SK-N-SH treated with all-trans-retinoic acid at 6 μM for 48 hours (cell line): Measurements from ENCODE around the gene GATA6.

Experiments
- ATAC-seq: fragments of 200-7000 bp; cut with Tn5 transposase; 3 replicates; pipeline ENCODE4 v1.9.1; 2020; ENCODE audit warnings: mild to moderate bottlenecking, moderate library complexity
- ARNTL ChIP-seq: fragments of 450-650 bp; formaldehyde crosslinking; IDR thresholded peaks from 2 replicates; pipeline ENCODE4 v1.5.0; 2020; ENCODE audit warnings: low read depth, mild to moderate bottlenecking, moderate library complexity, borderline replicate concordance
- BACH2 ChIP-seq: fragments of 250-450 bp; sonication (Bioruptor Pico); IDR thresholded peaks from 2 replicates; pipeline ENCODE4 v1.9.0; 2021; ENCODE audit warnings: mild to moderate bottlenecking, borderline replicate concordance
- GLIS3 ChIP-seq: fragments of 250-450 bp; sonication (Bioruptor Pico); IDR thresholded peaks from 2 replicates; pipeline ENCODE4 v1.5.0; 2020; ENCODE audit warnings: mild to moderate bottlenecking, moderate library complexity
- OSR1 ChIP-seq: fragments of 250-450 bp; sonication (Bioruptor Pico); IDR thresholded peaks from 2 replicates; pipeline ENCODE4 v1.8.0; 2022; ENCODE audit warnings: moderate library complexity, mild to moderate bottlenecking, inconsistent platforms
- PPARA ChIP-seq: fragments of 250-450 bp; sonication (Bioruptor Pico); IDR thresholded peaks from 2 replicates; pipeline ENCODE4 v1.5.0; 2020; ENCODE audit warnings: mild to moderate bottlenecking, borderline replicate concordance
- RARB ChIP-seq: fragments of 250-450 bp; sonication (Bioruptor Pico); IDR thresholded peaks from 2 replicates; pipeline ENCODE4 v1.8.0; 2021; ENCODE audit warnings: mild to moderate bottlenecking, moderate library complexity
- SNAI2 ChIP-seq: fragments of 250-450 bp; sonication (Bioruptor Pico); IDR thresholded peaks from 2 replicates; pipeline ENCODE4 v1.5.0; 2020; ENCODE audit warnings: mild to moderate bottlenecking, moderate library complexity
- TCF4 ChIP-seq: fragments of 250-450 bp; sonication (Bioruptor Pico); IDR thresholded peaks from 2 replicates; pipeline ENCODE4 v1.8.0; 2021; ENCODE audit warnings: mild to moderate bottlenecking, moderate library complexity, borderline replicate concordance
- TOX ChIP-seq: fragments of 250-450 bp; sonication (Bioruptor Pico); IDR thresholded peaks from 2 replicates; pipeline ENCODE4 v1.8.0; 2021; ENCODE audit warnings: mild to moderate bottlenecking, moderate library complexity, borderline replicate concordance
- ZC3H10 ChIP-seq: fragments of 250-450 bp; sonication (Bioruptor Pico); IDR thresholded peaks from 2 replicates; pipeline ENCODE4 v1.5.1; 2021; ENCODE audit warnings: mild to moderate bottlenecking, moderate library complexity
- ZFP3 ChIP-seq: fragments of 250-450 bp; sonication (Bioruptor Pico); IDR thresholded peaks from 2 replicates; pipeline ENCODE4 v1.5.0; 2020; ENCODE audit warnings: mild to moderate bottlenecking, moderate library complexity
- ZFP30 ChIP-seq: fragments of 450-650 bp; formaldehyde crosslinking; IDR thresholded peaks from 2 replicates; pipeline ENCODE4 v1.5.0; 2022; ENCODE audit warnings: mild to moderate bottlenecking, moderate library complexity
- ZNF565 ChIP-seq: fragments of 450-650 bp; formaldehyde crosslinking; conservative IDR thresholded peaks from 2 replicates; pipeline ENCODE4 v1.5.0; 2020; ENCODE audit warnings: low read depth, mild to moderate bottlenecking, moderate library complexity
- ZNF70 ChIP-seq: fragments of 450-650 bp; formaldehyde crosslinking; IDR thresholded peaks from 2 replicates; pipeline ENCODE4 v1.5.0; 2020; ENCODE audit warnings: mild to moderate bottlenecking, moderate library complexity
- ZNF8 ChIP-seq: fragments of 450-650 bp; formaldehyde crosslinking; IDR thresholded peaks from 2 replicates; pipeline ENCODE4 v1.5.0; 2020; ENCODE audit warnings: mild to moderate bottlenecking, moderate library complexity
- TF ChIP-seq, protein P1 (sequence below): fragments of 250-450 bp; sonication (Bioruptor Pico); IDR thresholded peaks from 2 replicates; pipeline ENCODE4 v1.8.0; 2021; ENCODE audit warnings: low read depth, mild to moderate bottlenecking, moderate library complexity, borderline replicate concordance
- TF ChIP-seq, protein P2 (sequence below): fragments of 250-450 bp; sonication (Bioruptor Pico); IDR thresholded peaks from 2 replicates; pipeline ENCODE4 v1.8.0; 2020; ENCODE audit warnings: mild to moderate bottlenecking, moderate library complexity, borderline replicate concordance
- TF ChIP-seq, protein P3 (sequence below): fragments of 250-450 bp; sonication (Bioruptor Pico); IDR thresholded peaks from 2 replicates; pipeline ENCODE4 v1.5.1; 2021; ENCODE audit warnings: mild to moderate bottlenecking, moderate library complexity
- TF ChIP-seq, protein P4 (sequence below): fragments of 250-450 bp; sonication (Bioruptor Pico); IDR thresholded peaks from 2 replicates; pipeline ENCODE4 v1.5.1; 2020; ENCODE audit warnings: low read depth, mild to moderate bottlenecking, moderate library complexity
- TF ChIP-seq, protein P5 (sequence below): fragments of 250-450 bp; sonication (Bioruptor Pico); IDR thresholded peaks from 2 replicates; pipeline ENCODE4 v1.5.0; 2020; ENCODE audit warnings: mild to moderate bottlenecking, moderate library complexity

Gene GATA6

DNA sequence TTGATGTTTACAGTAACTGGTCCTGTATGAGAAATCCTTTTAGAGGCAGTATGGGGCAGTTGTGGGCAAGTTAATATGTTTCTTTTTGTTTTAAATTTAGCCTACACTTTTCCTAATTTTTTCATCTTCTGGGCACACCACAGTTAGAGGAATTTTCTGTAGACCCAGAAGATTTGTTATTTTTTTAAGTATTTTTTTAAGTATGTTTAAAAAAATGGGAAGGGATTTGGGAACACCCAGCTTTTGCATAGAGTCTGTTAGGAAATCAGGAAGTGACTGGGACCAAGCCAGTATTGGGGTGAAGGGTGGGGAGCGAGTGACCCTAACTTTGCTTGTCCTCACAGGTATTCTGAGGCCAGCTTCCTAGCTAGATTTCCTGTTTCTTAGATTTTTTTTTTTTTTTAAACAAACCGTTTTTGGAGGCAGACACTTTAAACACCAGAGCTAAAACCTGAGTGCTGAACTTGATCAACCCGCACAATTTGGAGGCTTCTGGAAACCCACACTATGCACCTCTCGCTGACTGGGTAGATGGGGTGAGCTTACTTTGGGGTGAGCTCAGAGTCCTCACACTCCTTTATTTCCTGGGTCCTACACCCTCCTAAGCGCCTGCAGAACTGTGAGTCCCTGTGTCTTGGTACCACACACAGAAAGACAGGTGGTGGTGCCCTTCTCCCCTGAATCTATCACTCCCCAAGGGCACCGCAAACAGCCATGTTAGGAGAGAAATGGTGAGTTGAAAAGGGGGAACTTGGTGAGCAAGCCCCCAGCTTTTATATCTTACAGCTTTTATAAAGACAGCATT, 5.2 kb downstream of the GATA6 start:
- no peak for ATAC-seq
- TF ChIP-seq PPARA (CRISPR knock-in tag) = no peak
- no peak for TF ChIP-seq BACH2 (CRISPR knock-in tag)

DNA sequence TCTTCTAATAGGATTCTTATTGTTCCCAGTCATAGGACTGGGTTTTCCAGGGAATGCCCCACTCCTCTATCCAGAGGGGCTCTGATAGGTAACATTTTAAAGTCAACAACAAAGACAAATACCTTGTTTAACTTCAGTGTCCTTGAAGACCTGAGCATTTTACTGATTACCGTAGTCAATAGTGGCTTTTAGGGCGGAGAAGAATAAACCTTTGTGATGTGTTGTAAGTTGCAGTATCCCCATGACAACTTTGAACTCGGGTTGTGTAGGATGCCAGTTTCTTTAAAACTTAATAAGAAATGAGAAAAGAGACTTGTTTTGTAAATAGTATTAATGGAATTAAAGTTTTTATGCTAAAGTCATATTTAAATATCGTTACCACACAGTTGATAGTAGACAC, 6.0 kb downstream of the GATA6 start:
- TF ChIP-seq ZNF8 (CRISPR knock-in tag) (no peak), ARNTL (CRISPR knock-in tag) (no peak), ZC3H10 (CRISPR knock-in tag) (no peak), GLIS3 (CRISPR knock-in tag) (no peak), ZNF70 (no peak), BACH2 (CRISPR knock-in tag) (no peak), RARB (no peak), OSR1 (CRISPR knock-in tag) (no peak), PPARA (CRISPR knock-in tag) (no peak), ZFP30 (no peak), ZFP3 (CRISPR knock-in tag) (no peak), TOX (CRISPR knock-in tag) (no peak), TCF4 (CRISPR knock-in tag) (no peak), SNAI2 (CRISPR knock-in tag) (no peak), ZNF565 (CRISPR knock-in tag) (no peak)
- TF ChIP-seq, protein P1, sequence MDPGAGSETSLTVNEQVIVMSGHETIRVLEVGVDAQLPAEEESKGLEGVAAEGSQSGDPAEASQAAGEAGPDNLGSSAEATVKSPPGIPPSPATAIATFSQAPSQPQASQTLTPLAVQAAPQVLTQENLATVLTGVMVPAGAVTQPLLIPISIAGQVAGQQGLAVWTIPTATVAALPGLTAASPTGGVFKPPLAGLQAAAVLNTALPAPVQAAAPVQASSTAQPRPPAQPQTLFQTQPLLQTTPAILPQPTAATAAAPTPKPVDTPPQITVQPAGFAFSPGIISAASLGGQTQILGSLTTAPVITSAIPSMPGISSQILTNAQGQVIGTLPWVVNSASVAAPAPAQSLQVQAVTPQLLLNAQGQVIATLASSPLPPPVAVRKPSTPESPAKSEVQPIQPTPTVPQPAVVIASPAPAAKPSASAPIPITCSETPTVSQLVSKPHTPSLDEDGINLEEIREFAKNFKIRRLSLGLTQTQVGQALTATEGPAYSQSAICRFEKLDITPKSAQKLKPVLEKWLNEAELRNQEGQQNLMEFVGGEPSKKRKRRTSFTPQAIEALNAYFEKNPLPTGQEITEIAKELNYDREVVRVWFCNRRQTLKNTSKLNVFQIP (CRISPR knock-in tag) = no peak
- TF ChIP-seq, protein P2, sequence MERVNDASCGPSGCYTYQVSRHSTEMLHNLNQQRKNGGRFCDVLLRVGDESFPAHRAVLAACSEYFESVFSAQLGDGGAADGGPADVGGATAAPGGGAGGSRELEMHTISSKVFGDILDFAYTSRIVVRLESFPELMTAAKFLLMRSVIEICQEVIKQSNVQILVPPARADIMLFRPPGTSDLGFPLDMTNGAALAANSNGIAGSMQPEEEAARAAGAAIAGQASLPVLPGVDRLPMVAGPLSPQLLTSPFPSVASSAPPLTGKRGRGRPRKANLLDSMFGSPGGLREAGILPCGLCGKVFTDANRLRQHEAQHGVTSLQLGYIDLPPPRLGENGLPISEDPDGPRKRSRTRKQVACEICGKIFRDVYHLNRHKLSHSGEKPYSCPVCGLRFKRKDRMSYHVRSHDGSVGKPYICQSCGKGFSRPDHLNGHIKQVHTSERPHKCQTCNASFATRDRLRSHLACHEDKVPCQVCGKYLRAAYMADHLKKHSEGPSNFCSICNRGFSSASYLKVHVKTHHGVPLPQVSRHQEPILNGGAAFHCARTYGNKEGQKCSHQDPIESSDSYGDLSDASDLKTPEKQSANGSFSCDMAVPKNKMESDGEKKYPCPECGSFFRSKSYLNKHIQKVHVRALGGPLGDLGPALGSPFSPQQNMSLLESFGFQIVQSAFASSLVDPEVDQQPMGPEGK (CRISPR knock-in tag) = no peak
- TF ChIP-seq, protein P3, sequence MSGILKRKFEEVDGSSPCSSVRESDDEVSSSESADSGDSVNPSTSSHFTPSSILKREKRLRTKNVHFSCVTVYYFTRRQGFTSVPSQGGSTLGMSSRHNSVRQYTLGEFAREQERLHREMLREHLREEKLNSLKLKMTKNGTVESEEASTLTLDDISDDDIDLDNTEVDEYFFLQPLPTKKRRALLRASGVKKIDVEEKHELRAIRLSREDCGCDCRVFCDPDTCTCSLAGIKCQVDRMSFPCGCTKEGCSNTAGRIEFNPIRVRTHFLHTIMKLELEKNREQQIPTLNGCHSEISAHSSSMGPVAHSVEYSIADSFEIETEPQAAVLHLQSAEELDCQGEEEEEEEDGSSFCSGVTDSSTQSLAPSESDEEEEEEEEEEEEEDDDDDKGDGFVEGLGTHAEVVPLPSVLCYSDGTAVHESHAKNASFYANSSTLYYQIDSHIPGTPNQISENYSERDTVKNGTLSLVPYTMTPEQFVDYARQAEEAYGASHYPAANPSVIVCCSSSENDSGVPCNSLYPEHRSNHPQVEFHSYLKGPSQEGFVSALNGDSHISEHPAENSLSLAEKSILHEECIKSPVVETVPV = no peak
- TF ChIP-seq, protein P4, sequence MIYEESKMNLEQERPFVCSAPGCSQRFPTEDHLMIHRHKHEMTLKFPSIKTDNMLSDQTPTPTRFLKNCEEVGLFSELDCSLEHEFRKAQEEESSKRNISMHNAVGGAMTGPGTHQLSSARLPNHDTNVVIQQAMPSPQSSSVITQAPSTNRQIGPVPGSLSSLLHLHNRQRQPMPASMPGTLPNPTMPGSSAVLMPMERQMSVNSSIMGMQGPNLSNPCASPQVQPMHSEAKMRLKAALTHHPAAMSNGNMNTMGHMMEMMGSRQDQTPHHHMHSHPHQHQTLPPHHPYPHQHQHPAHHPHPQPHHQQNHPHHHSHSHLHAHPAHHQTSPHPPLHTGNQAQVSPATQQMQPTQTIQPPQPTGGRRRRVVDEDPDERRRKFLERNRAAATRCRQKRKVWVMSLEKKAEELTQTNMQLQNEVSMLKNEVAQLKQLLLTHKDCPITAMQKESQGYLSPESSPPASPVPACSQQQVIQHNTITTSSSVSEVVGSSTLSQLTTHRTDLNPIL (CRISPR knock-in tag) = no peak
- TF ChIP-seq, protein P5, sequence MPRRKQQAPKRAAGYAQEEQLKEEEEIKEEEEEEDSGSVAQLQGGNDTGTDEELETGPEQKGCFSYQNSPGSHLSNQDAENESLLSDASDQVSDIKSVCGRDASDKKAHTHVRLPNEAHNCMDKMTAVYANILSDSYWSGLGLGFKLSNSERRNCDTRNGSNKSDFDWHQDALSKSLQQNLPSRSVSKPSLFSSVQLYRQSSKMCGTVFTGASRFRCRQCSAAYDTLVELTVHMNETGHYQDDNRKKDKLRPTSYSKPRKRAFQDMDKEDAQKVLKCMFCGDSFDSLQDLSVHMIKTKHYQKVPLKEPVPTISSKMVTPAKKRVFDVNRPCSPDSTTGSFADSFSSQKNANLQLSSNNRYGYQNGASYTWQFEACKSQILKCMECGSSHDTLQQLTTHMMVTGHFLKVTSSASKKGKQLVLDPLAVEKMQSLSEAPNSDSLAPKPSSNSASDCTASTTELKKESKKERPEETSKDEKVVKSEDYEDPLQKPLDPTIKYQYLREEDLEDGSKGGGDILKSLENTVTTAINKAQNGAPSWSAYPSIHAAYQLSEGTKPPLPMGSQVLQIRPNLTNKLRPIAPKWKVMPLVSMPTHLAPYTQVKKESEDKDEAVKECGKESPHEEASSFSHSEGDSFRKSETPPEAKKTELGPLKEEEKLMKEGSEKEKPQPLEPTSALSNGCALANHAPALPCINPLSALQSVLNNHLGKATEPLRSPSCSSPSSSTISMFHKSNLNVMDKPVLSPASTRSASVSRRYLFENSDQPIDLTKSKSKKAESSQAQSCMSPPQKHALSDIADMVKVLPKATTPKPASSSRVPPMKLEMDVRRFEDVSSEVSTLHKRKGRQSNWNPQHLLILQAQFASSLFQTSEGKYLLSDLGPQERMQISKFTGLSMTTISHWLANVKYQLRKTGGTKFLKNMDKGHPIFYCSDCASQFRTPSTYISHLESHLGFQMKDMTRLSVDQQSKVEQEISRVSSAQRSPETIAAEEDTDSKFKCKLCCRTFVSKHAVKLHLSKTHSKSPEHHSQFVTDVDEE = no peak
- no peak for ATAC-seq
